Peyer's patch (tissue), 4 donors: ENCODE results near the gene SLF1. TPM values are rescaled to one million over a fixed set of nuclear protein-coding genes. Genes with fewer than 3 reads are reported as not detected.

ENCODE experiments used
- DNase-seq, 3 donors: peaks; one replicate each; pipeline ENCODE4 v3.0.0-alpha.2; 2017 to 2019
- H3K27ac ChIP-seq, 4 donors: fragments of 200-600 bp; sonication (generic); one replicate each; pipeline ENCODE4 v1.5.1; 2016 to 2019
- H3K27me3 ChIP-seq, 2 donors: fragments of 200-600 bp; sonication (generic); one replicate each; pipeline ENCODE4 v1.5.1; 2019
- H3K36me3 ChIP-seq, 3 donors: fragments of 200-600 bp; sonication (generic); one replicate each; pipeline ENCODE4 v1.5.1; 2016 to 2019
- H3K4me1 ChIP-seq, 4 donors: fragments of 200-600 bp; sonication (generic); one replicate each; pipeline ENCODE4 v1.5.1; 2016 to 2019
- H3K4me3 ChIP-seq, 4 donors: fragments of 200-600 bp; sonication (generic); 1 replicate in 3 of 4; 2 replicates in 1 of 4; pipeline ENCODE4 v1.5.1; 2016 to 2019; ENCODE audit warnings: mild to moderate bottlenecking in 1 of 4
- H3K9me3 ChIP-seq, 4 donors: fragments of 200-600 bp; sonication (generic); one replicate each; pipeline ENCODE4 v1.5.1; 2016 to 2019; ENCODE audit warnings: mild to moderate bottlenecking in 1 of 4
- POLR2A ChIP-seq, 2 donors: fragments of 450-650 bp; IDR thresholded peaks; one replicate each; pipeline ENCODE4 v1.5.1; 2017; ENCODE audit warnings: antibody characterized with exemption in 2 of 2, mild to moderate bottlenecking in 2 of 2, moderate library complexity in 2 of 2
- total RNA-seq, 4 donors: library from RNA; depleted of rRNA; stranded (reverse); fragments of >200 nt; gene quantifications; one replicate each; pipeline ENCODE4 v1.1.0, GENCODE V29; 2016
- TF ChIP-seq, protein P1 (sequence below), 6 experiments: fragments of 450-650 bp in 4 of 6; fragments of 200-600 bp in 2 of 6; sonication (generic) in 1 of 6; IDR thresholded peaks; one replicate each; pipeline ENCODE4 v1.5.1; 2017 to 2019; ENCODE audit warnings: antibody characterized with exemption in 6 of 6, mild to moderate bottlenecking in 3 of 6, moderate library complexity in 1 of 6

Gene SLF1
- total RNA-seq, 4 donors from 2014 or later = 17.8 to 27.9 (median 24.6) TPM

DNA sequence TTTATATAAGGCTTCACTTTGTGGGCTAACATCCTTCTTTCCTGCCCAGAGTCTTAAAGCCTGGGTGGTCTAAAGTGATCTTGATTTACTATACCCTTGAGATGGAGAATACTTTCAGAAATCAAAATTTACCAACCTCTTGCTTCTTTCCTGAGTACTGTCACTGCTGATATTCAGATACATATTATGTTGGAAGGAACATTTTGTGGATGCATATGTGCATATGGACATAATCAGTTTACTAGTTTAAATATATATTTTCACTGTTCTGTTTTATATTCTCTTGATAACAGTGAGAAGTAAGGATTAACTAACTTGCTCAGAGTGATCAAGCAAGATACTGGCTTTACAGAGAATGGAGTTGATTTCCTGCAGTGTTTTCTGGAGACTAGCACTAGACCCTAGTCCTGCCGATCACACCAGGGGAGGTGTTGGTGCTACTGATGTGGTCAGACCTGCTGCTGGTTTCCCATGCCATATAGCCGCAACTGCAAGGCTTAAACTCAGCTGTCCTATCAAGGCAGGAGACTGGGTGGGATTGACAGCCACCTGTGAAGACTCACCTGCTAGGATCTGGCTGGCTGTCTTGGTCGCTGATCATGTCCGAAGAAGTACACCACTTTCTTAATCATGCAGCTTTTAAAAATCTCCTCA lies 57.6 kb downstream of the SLF1 start:
- Histone ChIP-seq H3K4me1 (peaks cover 0 to 2% (median 0%) of the 10 kb centered on the region in 4 donors), H3K27me3 (no peaks in the 10 kb centered on the region), H3K4me3 (no peak overlapping the region), H3K36me3 (peaks cover 0 to 8% (median 0%) of the 10 kb centered on the region in 3 donors), H3K27ac (no peak overlapping the region), H3K9me3 (no peaks in the 10 kb centered on the region)
- DNase-seq = no peak
- TF ChIP-seq, protein P1, sequence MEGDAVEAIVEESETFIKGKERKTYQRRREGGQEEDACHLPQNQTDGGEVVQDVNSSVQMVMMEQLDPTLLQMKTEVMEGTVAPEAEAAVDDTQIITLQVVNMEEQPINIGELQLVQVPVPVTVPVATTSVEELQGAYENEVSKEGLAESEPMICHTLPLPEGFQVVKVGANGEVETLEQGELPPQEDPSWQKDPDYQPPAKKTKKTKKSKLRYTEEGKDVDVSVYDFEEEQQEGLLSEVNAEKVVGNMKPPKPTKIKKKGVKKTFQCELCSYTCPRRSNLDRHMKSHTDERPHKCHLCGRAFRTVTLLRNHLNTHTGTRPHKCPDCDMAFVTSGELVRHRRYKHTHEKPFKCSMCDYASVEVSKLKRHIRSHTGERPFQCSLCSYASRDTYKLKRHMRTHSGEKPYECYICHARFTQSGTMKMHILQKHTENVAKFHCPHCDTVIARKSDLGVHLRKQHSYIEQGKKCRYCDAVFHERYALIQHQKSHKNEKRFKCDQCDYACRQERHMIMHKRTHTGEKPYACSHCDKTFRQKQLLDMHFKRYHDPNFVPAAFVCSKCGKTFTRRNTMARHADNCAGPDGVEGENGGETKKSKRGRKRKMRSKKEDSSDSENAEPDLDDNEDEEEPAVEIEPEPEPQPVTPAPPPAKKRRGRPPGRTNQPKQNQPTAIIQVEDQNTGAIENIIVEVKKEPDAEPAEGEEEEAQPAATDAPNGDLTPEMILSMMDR (IDR thresholded peaks at IDR 0.05) = no peak
- TF ChIP-seq POLR2A (IDR thresholded peaks at IDR 0.05) = no peak

DNA sequence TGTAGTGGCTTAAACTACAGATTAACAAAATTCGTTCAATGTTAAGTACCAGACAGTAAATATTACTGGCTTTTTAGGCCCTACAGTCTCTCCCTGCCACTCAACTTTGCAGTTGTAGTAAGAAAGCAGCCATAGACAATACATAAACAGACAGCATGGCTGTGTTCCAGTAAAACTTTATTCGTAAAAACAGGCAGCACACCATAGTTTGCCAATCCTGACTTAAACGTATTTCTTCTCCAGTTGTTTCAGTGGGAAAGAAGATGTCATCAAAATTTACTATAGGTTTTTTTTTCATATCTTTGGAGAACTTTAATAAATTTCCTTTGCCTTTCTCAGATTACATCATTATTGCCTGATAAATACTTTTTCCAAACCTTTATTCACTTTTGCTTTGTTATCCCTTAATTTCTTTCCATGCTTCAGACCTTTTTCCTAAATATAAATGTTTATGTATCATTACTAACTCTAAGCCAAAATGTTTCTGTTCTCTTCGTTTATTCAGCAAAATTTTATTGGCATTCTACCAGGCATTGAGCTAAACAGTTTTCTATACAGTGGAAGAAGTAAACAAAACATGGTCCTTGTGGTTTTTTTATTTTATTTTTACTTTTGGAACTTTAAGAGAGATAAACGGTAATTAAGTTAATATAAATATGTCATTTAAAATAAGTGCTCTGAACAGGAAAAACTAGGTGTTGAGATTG lies 64.5 kb downstream of the SLF1 start:
- no peak overlapping the region for H3K27ac ChIP-seq
- H3K9me3 ChIP-seq = no peaks in the 10 kb centered on the region
- peaks cover 0 to 16% (median 0%) of the 10 kb centered on the region in 3 donors for H3K36me3 ChIP-seq
- TF ChIP-seq, protein P1 (IDR thresholded peaks at IDR 0.05) = no peak
- no peak for TF ChIP-seq POLR2A (IDR thresholded peaks at IDR 0.05)
- DNase-seq = no peak
- H3K4me3 ChIP-seq = no peak overlapping the region
- no peaks in the 10 kb centered on the region for H3K4me1 ChIP-seq
- H3K27me3 ChIP-seq = no peaks in the 10 kb centered on the region

GRCh38 chr5:94689908-94690307 lies 71.4 kb downstream of the SLF1 start:
- DNase-seq = no peak
- Histone ChIP-seq H3K27me3 (no peaks in the 10 kb centered on the region), H3K4me1 (no peaks in the 10 kb centered on the region), H3K36me3 (peaks cover 0 to 31% (median 0%) of the 10 kb centered on the region in 3 donors), H3K27ac (no peak overlapping the region), H3K4me3 (no peak overlapping the region), H3K9me3 (no peaks in the 10 kb centered on the region)
- TF ChIP-seq, protein P1 (IDR thresholded peaks at IDR 0.05) = no peak
- no peak for TF ChIP-seq POLR2A (IDR thresholded peaks at IDR 0.05)

- no peak overlapping the region for H3K4me3 ChIP-seq
- H3K36me3 ChIP-seq = peaks cover 0 to 33% (median 0%) of the 10 kb centered on the region in 3 donors
- no peaks in the 10 kb centered on the region for H3K27me3 ChIP-seq
- H3K27ac ChIP-seq = no peak overlapping the region
- TF ChIP-seq, protein P1 (IDR thresholded peaks at IDR 0.05) = no peak
- no peak for TF ChIP-seq POLR2A (IDR thresholded peaks at IDR 0.05)
- H3K9me3 ChIP-seq = no peaks in the 10 kb centered on the region
- H3K4me1 ChIP-seq = no peaks in the 10 kb centered on the region
- DNase-seq = no peak
Measured at GRCh38 chr5:94690778-94691177, 72.3 kb downstream of the SLF1 start.

DNA sequence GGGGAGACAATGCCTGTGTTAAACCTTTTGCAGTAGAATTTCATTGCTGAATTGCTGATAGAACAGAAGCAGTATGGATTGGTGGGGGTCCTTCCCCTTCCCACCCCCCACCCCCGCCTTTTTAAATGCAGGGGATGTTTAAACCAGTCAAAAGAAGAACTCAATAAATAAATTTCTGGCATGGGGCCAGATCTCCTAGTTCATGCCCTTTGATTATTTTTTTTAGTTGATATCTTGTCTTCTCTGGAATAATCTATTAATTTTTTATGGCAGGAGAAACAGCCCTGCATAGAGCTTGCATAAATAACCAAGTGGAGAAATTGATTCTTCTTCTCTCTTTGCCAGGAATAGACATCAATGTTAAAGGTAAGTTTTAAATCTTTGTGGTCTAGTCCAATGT lies 72.8 kb downstream of the SLF1 start:
- TF ChIP-seq, protein P1 (IDR thresholded peaks at IDR 0.05) = no peak
- TF ChIP-seq POLR2A (IDR thresholded peaks at IDR 0.05) = no peak
- no peaks in the 10 kb centered on the region for H3K4me1 ChIP-seq
- H3K9me3 ChIP-seq = no peaks in the 10 kb centered on the region
- H3K36me3 ChIP-seq = peaks cover 0 to 33% (median 0%) of the 10 kb centered on the region in 3 donors
- DNase-seq = no peak
- H3K27me3 ChIP-seq = no peaks in the 10 kb centered on the region
- H3K27ac ChIP-seq = no peak overlapping the region
- no peak overlapping the region for H3K4me3 ChIP-seq
